Measurements from ENCODE around the gene MALRD1. TPM values are rescaled to one million over a fixed set of nuclear protein-coding genes. Genes with fewer than 3 reads are reported as not detected.

MALRD1 gene
- total RNA-seq, 1 experiment from 2014 or later: not detected

DNA sequence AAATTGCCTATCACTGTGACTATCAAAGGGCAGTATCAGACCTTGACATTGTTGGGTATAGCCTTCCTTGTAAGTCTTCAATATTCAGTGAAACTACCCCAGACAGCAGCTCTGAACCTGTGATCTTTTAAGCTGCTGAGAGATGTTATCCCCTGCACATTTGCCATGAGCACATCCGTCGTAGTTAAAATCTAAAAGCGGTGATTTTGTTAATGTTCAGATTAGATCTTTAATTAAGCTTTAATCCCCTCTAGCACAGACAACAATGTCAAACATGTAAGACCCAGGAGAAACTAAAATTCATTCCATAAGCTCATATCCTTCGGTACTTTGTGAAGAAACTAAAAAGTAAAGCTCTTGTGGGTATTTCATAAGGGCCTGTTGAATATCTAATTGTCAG lies 105.8 kb downstream of the MALRD1 start:
- Histone ChIP-seq H3K27ac (ENCODE audit: low read length) (no peak overlapping the region), H3K9me3 (ENCODE audit: control insufficient read depth, insufficient read depth, low read depth, low read length) (no peaks in the 10 kb centered on the region), H3K4me1 (ENCODE audit: control insufficient read depth, insufficient read depth, low read length) (no peaks in the 10 kb centered on the region), H3K27me3 (ENCODE audit: control insufficient read depth, insufficient read depth, low read length) (no peaks in the 10 kb centered on the region), H3K4me3 (ENCODE audit: low read depth in 2 of 2, low read length in 2 of 2) (no peak overlapping the region), H3K36me3 (ENCODE audit: control insufficient read depth, insufficient read depth, low read length) (no peaks in the 10 kb centered on the region; the same call in 1 of the 2 replicates)
- ATAC-seq (no peak), DNase-seq (ENCODE audit: low read depth, low spot score) (no peak)
- TF ChIP-seq POLR2AphosphoS5 (IDR thresholded peaks at IDR 0.05; ENCODE audit: low read depth, low read length): no peak
- no peak for TF ChIP-seq TCF7L2 (IDR thresholded peaks at IDR 0.05; ENCODE audit: low read depth, low read length)
- TF ChIP-seq SIN3A (IDR thresholded peaks at IDR 0.05; ENCODE audit: borderline replicate concordance, insufficient read depth, low read depth, low read length): no peak
- in situ Hi-C loops (cut with HindIII; ENCODE audit: low pct_unique_long_range_greater_than_20kb, low sequenced_read_pairs): no loop called here
- BruUV-seq (replicated peaks): no TSS peak
- POLR2A ChIA-PET: no interaction called here
- CTCF ChIA-PET: no interaction called here
- intact Hi-C loops (cut with micrococcal nuclease; ENCODE audit: unreplicated experiment): no loop called here

DNA sequence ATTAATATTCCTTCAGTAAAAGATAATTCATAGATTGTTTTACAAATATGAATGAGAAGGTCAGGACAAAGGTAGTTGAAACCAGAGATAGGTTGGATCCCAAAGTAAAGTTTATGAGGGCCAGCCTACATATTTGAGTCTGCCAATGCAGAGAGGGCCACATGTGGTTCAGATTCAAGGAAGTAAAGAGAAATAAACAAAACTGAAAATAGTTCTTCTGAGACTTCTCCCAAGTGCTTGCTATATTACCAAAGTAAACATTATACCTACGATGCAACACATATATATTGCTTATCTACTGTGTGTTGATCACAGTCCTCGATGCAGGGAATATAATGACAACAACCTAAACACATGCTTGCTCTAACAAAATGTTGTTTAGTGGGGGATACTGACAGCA lies 109.8 kb downstream of the MALRD1 start:
- ChIA-PET POLR2A (no interaction called here), CTCF (no interaction called here)
- intact Hi-C loops (cut with micrococcal nuclease; ENCODE audit: unreplicated experiment): no loop called here

More for the DNA sequence above, 109.8 kb downstream of the MALRD1 start:
- TF ChIP-seq SIN3A (IDR thresholded peaks at IDR 0.05; ENCODE audit: borderline replicate concordance, insufficient read depth, low read depth, low read length): no peak
- TF ChIP-seq TCF7L2 (IDR thresholded peaks at IDR 0.05; ENCODE audit: low read depth, low read length): no peak
- no peak for TF ChIP-seq POLR2AphosphoS5 (IDR thresholded peaks at IDR 0.05; ENCODE audit: low read depth, low read length)
- TF ChIP-seq, protein P1, sequence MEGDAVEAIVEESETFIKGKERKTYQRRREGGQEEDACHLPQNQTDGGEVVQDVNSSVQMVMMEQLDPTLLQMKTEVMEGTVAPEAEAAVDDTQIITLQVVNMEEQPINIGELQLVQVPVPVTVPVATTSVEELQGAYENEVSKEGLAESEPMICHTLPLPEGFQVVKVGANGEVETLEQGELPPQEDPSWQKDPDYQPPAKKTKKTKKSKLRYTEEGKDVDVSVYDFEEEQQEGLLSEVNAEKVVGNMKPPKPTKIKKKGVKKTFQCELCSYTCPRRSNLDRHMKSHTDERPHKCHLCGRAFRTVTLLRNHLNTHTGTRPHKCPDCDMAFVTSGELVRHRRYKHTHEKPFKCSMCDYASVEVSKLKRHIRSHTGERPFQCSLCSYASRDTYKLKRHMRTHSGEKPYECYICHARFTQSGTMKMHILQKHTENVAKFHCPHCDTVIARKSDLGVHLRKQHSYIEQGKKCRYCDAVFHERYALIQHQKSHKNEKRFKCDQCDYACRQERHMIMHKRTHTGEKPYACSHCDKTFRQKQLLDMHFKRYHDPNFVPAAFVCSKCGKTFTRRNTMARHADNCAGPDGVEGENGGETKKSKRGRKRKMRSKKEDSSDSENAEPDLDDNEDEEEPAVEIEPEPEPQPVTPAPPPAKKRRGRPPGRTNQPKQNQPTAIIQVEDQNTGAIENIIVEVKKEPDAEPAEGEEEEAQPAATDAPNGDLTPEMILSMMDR (IDR thresholded peaks at IDR 0.05): no peak
- TF ChIP-seq, protein P2, sequence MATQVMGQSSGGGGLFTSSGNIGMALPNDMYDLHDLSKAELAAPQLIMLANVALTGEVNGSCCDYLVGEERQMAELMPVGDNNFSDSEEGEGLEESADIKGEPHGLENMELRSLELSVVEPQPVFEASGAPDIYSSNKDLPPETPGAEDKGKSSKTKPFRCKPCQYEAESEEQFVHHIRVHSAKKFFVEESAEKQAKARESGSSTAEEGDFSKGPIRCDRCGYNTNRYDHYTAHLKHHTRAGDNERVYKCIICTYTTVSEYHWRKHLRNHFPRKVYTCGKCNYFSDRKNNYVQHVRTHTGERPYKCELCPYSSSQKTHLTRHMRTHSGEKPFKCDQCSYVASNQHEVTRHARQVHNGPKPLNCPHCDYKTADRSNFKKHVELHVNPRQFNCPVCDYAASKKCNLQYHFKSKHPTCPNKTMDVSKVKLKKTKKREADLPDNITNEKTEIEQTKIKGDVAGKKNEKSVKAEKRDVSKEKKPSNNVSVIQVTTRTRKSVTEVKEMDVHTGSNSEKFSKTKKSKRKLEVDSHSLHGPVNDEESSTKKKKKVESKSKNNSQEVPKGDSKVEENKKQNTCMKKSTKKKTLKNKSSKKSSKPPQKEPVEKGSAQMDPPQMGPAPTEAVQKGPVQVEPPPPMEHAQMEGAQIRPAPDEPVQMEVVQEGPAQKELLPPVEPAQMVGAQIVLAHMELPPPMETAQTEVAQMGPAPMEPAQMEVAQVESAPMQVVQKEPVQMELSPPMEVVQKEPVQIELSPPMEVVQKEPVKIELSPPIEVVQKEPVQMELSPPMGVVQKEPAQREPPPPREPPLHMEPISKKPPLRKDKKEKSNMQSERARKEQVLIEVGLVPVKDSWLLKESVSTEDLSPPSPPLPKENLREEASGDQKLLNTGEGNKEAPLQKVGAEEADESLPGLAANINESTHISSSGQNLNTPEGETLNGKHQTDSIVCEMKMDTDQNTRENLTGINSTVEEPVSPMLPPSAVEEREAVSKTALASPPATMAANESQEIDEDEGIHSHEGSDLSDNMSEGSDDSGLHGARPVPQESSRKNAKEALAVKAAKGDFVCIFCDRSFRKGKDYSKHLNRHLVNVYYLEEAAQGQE (IDR thresholded peaks at IDR 0.05; ENCODE audit: insufficient read depth in 1 of 2, low read depth in 2 of 2, low read length in 1 of 2): no peak
- BruUV-seq (replicated peaks): no TSS peak
- no peak for ATAC-seq
- Histone ChIP-seq H3K9me3 (ENCODE audit: control insufficient read depth, insufficient read depth, low read depth, low read length) (no peaks in the 10 kb centered on the region), H3K27me3 (ENCODE audit: control insufficient read depth, insufficient read depth, low read length) (no peaks in the 10 kb centered on the region), H3K4me1 (ENCODE audit: control insufficient read depth, insufficient read depth, low read length) (no peaks in the 10 kb centered on the region), H3K4me3 (ENCODE audit: low read depth in 2 of 2, low read length in 2 of 2) (no peak overlapping the region), H3K27ac (ENCODE audit: low read length) (no peak overlapping the region), H3K36me3 (ENCODE audit: control insufficient read depth, insufficient read depth, low read length) (no peaks in the 10 kb centered on the region; the same call in 1 of the 2 replicates)
- in situ Hi-C loops (cut with HindIII; ENCODE audit: low pct_unique_long_range_greater_than_20kb, low sequenced_read_pairs): no loop called here
- DNase-seq (ENCODE audit: low read depth, low spot score): no peak

Measured in Panc1 (cell line).